ENCODE results near the gene MAP1LC3A.
A peak's percentile ranks its signal among the peaks of the same experiment; 100 is the strongest.

MAP1LC3A gene

GRCh38 chr20:34544109-34544796 lies 14.3 kb upstream of the MAP1LC3A start:
- Histone ChIP-seq H2AFZ (ENCODE audit: low read length) (no peak overlapping the region), H3K9ac (ENCODE audit: low read depth, low read length, poor library complexity) (peak overlapping the region; percentile 46), H3K4me3 (ENCODE audit: low read length in 2 of 2) (peak overlapping the region in 1 of 2 donors; percentile 31), H3K27me3 (ENCODE audit: control insufficient read depth in 3 of 3, insufficient read depth in 3 of 3, low read depth in 1 of 3, low read length in 3 of 3) (no peaks in the 10 kb centered on the region), H3K4me2 (ENCODE audit: insufficient read depth, low read length, poor library complexity, severe bottlenecking) (no peak overlapping the region), H3K36me3 (replicated peaks in 1 of 2; ENCODE audit: control insufficient read depth in 2 of 2, insufficient read depth in 2 of 2, low read length in 2 of 2) (peaks cover 10 to 31% of the 10 kb centered on the region in 2 donors), H4K8ac (ENCODE audit: low read depth, low read length) (no peak overlapping the region), H3K18ac (ENCODE audit: low read length) (no peak overlapping the region), H3K23ac (ENCODE audit: low read depth, low read length, poor library complexity) (peak overlapping the region; percentile 4), H3K27ac (replicated peaks; ENCODE audit: low read length) (no peak overlapping the region), H3K4ac (ENCODE audit: low read length) (no peak overlapping the region), H4K91ac (ENCODE audit: low read depth, low read length, poor library complexity) (no peak overlapping the region), H3K9me3 (replicated peaks in 1 of 2; ENCODE audit: control insufficient read depth in 2 of 2, insufficient read depth in 1 of 2, low read depth in 1 of 2, low read length in 2 of 2) (no peaks in the 10 kb centered on the region), H2BK15ac (ENCODE audit: low read length) (no peak overlapping the region), H2AK5ac (ENCODE audit: low read depth, low read length) (no peak overlapping the region), H3K79me1 (ENCODE audit: low read depth, low read length) (no peaks in the 10 kb centered on the region), H2BK12ac (ENCODE audit: low read length) (no peak overlapping the region), H3K4me1 (ENCODE audit: control insufficient read depth in 2 of 2, insufficient read depth in 1 of 2, low read depth in 1 of 2, low read length in 2 of 2) (peaks cover 0 to 4% of the 10 kb centered on the region in 2 donors), H2BK5ac (ENCODE audit: low read length) (no peak overlapping the region), H2BK120ac (ENCODE audit: low read depth, low read length) (no peak overlapping the region), H3K14ac (ENCODE audit: low read length) (no peak overlapping the region)
- DNase-seq (ENCODE audit: low spot score): no peak
- no CpG with 5 or more reads among the region's 19 CpGs for WGBS, 2 donors (ENCODE audit: extremely low coverage in 2 of 2, insufficient read length in 2 of 2, insufficient replicate concordance in 1 of 2)

GRCh38 chr20:34546751-34547181 lies 11.8 kb upstream of the MAP1LC3A start:
- Histone ChIP-seq H2BK5ac (ENCODE audit: low read length) (no peak overlapping the region), H4K8ac (ENCODE audit: low read depth, low read length) (no peak overlapping the region), H3K36me3 (replicated peaks in 1 of 2; ENCODE audit: control insufficient read depth in 2 of 2, insufficient read depth in 2 of 2, low read length in 2 of 2) (peaks cover 0 to 6% of the 10 kb centered on the region in 2 donors), H2AFZ (ENCODE audit: low read length) (no peak overlapping the region), H3K9ac (ENCODE audit: low read depth, low read length, poor library complexity) (no peak overlapping the region), H3K27me3 (ENCODE audit: control insufficient read depth in 3 of 3, insufficient read depth in 3 of 3, low read depth in 1 of 3, low read length in 3 of 3) (no peaks in the 10 kb centered on the region), H3K4ac (ENCODE audit: low read length) (no peak overlapping the region), H3K4me3 (ENCODE audit: low read length in 2 of 2) (no peak overlapping the region), H3K27ac (replicated peaks; ENCODE audit: low read length) (no peak overlapping the region), H3K79me1 (ENCODE audit: low read depth, low read length) (no peaks in the 10 kb centered on the region), H4K91ac (ENCODE audit: low read depth, low read length, poor library complexity) (peak overlapping the region; percentile 57), H3K23ac (ENCODE audit: low read depth, low read length, poor library complexity) (no peak overlapping the region), H3K4me2 (ENCODE audit: insufficient read depth, low read length, poor library complexity, severe bottlenecking) (no peak overlapping the region), H3K18ac (ENCODE audit: low read length) (peak overlapping the region; percentile 30), H2BK12ac (ENCODE audit: low read length) (no peak overlapping the region), H2BK120ac (ENCODE audit: low read depth, low read length) (no peak overlapping the region), H2BK15ac (ENCODE audit: low read length) (no peak overlapping the region), H3K14ac (ENCODE audit: low read length) (peak overlapping the region; percentile 98), H3K4me1 (ENCODE audit: control insufficient read depth in 2 of 2, insufficient read depth in 1 of 2, low read depth in 1 of 2, low read length in 2 of 2) (peaks cover 0 to 6% of the 10 kb centered on the region in 2 donors), H2AK5ac (ENCODE audit: low read depth, low read length) (peak overlapping the region; percentile 48), H3K9me3 (replicated peaks in 1 of 2; ENCODE audit: control insufficient read depth in 2 of 2, insufficient read depth in 1 of 2, low read depth in 1 of 2, low read length in 2 of 2) (no peaks in the 10 kb centered on the region)
- WGBS, 2 donors (ENCODE audit: extremely low coverage in 2 of 2, insufficient read length in 2 of 2, insufficient replicate concordance in 1 of 2): no CpG with 5 or more reads among the region's 11 CpGs
- no peak for DNase-seq (ENCODE audit: low spot score)

- no peak overlapping the region for H2BK12ac ChIP-seq (ENCODE audit: low read length)
- H2BK120ac ChIP-seq (ENCODE audit: low read depth, low read length): no peak overlapping the region
- no peaks in the 10 kb centered on the region for H3K9me3 ChIP-seq (replicated peaks in 1 of 2; ENCODE audit: control insufficient read depth in 2 of 2, insufficient read depth in 1 of 2, low read depth in 1 of 2, low read length in 2 of 2)
- no CpG with 5 or more reads among the region's 22 CpGs for WGBS, 2 donors (ENCODE audit: extremely low coverage in 2 of 2, insufficient read length in 2 of 2, insufficient replicate concordance in 1 of 2)
- H3K36me3 ChIP-seq (replicated peaks in 1 of 2; ENCODE audit: control insufficient read depth in 2 of 2, insufficient read depth in 2 of 2, low read length in 2 of 2): no peaks in the 10 kb centered on the region
- H3K27me3 ChIP-seq (ENCODE audit: control insufficient read depth in 3 of 3, insufficient read depth in 3 of 3, low read depth in 1 of 3, low read length in 3 of 3): no peaks in the 10 kb centered on the region
- H2AFZ ChIP-seq (ENCODE audit: low read length): no peak overlapping the region
- peak overlapping the region; percentile 13 for H3K23ac ChIP-seq (ENCODE audit: low read depth, low read length, poor library complexity)
- H3K4me3 ChIP-seq (ENCODE audit: low read length in 2 of 2): no peak overlapping the region
- DNase-seq (ENCODE audit: low spot score): no peak
- H3K14ac ChIP-seq (ENCODE audit: low read length): no peak overlapping the region
- no peak overlapping the region for H3K4me2 ChIP-seq (ENCODE audit: insufficient read depth, low read length, poor library complexity, severe bottlenecking)
- H3K79me1 ChIP-seq (ENCODE audit: low read depth, low read length): no peaks in the 10 kb centered on the region
- no peak overlapping the region for H2AK5ac ChIP-seq (ENCODE audit: low read depth, low read length)
- H3K18ac ChIP-seq (ENCODE audit: low read length): peak overlapping the region; percentile 56
- no peak overlapping the region for H3K4ac ChIP-seq (ENCODE audit: low read length)
- no peak overlapping the region for H4K91ac ChIP-seq (ENCODE audit: low read depth, low read length, poor library complexity)
- no peak overlapping the region for H2BK15ac ChIP-seq (ENCODE audit: low read length)
- peaks cover 0 to 6% of the 10 kb centered on the region in 2 donors for H3K4me1 ChIP-seq (ENCODE audit: control insufficient read depth in 2 of 2, insufficient read depth in 1 of 2, low read depth in 1 of 2, low read length in 2 of 2)
- no peak overlapping the region for H3K27ac ChIP-seq (replicated peaks; ENCODE audit: low read length)
- no peak overlapping the region for H3K9ac ChIP-seq (ENCODE audit: low read depth, low read length, poor library complexity)
- no peak overlapping the region for H2BK5ac ChIP-seq (ENCODE audit: low read length)
- H4K8ac ChIP-seq (ENCODE audit: low read depth, low read length): no peak overlapping the region
Observed at GRCh38 chr20:34547844-34548613, 10.5 kb upstream of the MAP1LC3A start.

- H2AK5ac ChIP-seq (ENCODE audit: low read depth, low read length): no peak overlapping the region
- H3K36me3 ChIP-seq (replicated peaks in 1 of 2; ENCODE audit: control insufficient read depth in 2 of 2, insufficient read depth in 2 of 2, low read length in 2 of 2): no peaks in the 10 kb centered on the region
- WGBS, 2 donors (ENCODE audit: extremely low coverage in 2 of 2, insufficient read length in 2 of 2, insufficient replicate concordance in 1 of 2): no CpG with 5 or more reads among the region's 20 CpGs
- no peak overlapping the region for H3K14ac ChIP-seq (ENCODE audit: low read length)
- H2AFZ ChIP-seq (ENCODE audit: low read length): no peak overlapping the region
- H4K91ac ChIP-seq (ENCODE audit: low read depth, low read length, poor library complexity): no peak overlapping the region
- no peak overlapping the region for H3K27ac ChIP-seq (replicated peaks; ENCODE audit: low read length)
- no peak overlapping the region for H2BK120ac ChIP-seq (ENCODE audit: low read depth, low read length)
- no peak overlapping the region for H3K18ac ChIP-seq (ENCODE audit: low read length)
- no peaks in the 10 kb centered on the region for H3K79me1 ChIP-seq (ENCODE audit: low read depth, low read length)
- no peak overlapping the region for H3K23ac ChIP-seq (ENCODE audit: low read depth, low read length, poor library complexity)
- no peak overlapping the region for H3K4ac ChIP-seq (ENCODE audit: low read length)
- no peak overlapping the region for H2BK5ac ChIP-seq (ENCODE audit: low read length)
- H4K8ac ChIP-seq (ENCODE audit: low read depth, low read length): no peak overlapping the region
- no peaks in the 10 kb centered on the region for H3K27me3 ChIP-seq (ENCODE audit: control insufficient read depth in 3 of 3, insufficient read depth in 3 of 3, low read depth in 1 of 3, low read length in 3 of 3)
- no peak overlapping the region for H3K4me2 ChIP-seq (ENCODE audit: insufficient read depth, low read length, poor library complexity, severe bottlenecking)
- H3K9ac ChIP-seq (ENCODE audit: low read depth, low read length, poor library complexity): no peak overlapping the region
- H3K4me3 ChIP-seq (ENCODE audit: low read length in 2 of 2): no peak overlapping the region
- H2BK15ac ChIP-seq (ENCODE audit: low read length): no peak overlapping the region
- peaks cover 0 to 2% of the 10 kb centered on the region in 2 donors for H3K9me3 ChIP-seq (replicated peaks in 1 of 2; ENCODE audit: control insufficient read depth in 2 of 2, insufficient read depth in 1 of 2, low read depth in 1 of 2, low read length in 2 of 2)
- H3K4me1 ChIP-seq (ENCODE audit: control insufficient read depth in 2 of 2, insufficient read depth in 1 of 2, low read depth in 1 of 2, low read length in 2 of 2): peaks cover 0 to 5% of the 10 kb centered on the region in 2 donors
- H2BK12ac ChIP-seq (ENCODE audit: low read length): no peak overlapping the region
- no peak for DNase-seq (ENCODE audit: low spot score)
Observed at GRCh38 chr20:34549291-34549928, 9.1 kb upstream of the MAP1LC3A start.

All from neuronal stem cell (in vitro differentiated cells).